ENCODE data around the gene FAM9C.

DNA sequence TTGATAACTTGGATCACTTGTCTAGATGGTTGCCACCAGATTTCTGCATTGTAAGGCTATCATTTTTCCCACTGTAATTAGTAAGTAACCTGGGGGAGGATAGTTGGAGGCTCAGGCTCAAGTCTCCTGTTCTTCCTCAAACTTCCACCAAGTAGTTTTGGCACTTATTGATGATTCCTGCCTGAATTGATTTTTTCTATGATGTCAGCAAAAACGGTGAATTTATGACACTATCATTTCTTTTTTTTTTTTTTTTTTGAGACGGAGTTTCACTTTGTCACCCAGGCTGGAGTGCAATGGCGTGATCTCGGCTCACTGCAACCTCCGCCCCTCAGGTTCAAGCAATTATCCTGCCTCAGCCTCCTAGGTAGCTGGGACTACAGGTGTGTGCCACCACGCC lies 57.1 kb downstream of the FAM9C start:
- TF ChIP-seq, protein P1, sequence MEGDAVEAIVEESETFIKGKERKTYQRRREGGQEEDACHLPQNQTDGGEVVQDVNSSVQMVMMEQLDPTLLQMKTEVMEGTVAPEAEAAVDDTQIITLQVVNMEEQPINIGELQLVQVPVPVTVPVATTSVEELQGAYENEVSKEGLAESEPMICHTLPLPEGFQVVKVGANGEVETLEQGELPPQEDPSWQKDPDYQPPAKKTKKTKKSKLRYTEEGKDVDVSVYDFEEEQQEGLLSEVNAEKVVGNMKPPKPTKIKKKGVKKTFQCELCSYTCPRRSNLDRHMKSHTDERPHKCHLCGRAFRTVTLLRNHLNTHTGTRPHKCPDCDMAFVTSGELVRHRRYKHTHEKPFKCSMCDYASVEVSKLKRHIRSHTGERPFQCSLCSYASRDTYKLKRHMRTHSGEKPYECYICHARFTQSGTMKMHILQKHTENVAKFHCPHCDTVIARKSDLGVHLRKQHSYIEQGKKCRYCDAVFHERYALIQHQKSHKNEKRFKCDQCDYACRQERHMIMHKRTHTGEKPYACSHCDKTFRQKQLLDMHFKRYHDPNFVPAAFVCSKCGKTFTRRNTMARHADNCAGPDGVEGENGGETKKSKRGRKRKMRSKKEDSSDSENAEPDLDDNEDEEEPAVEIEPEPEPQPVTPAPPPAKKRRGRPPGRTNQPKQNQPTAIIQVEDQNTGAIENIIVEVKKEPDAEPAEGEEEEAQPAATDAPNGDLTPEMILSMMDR (IDR thresholded peaks at IDR 0.05 in 2 of 3, conservative IDR thresholded peaks at IDR 0.05 in 1 of 3; ENCODE audit: borderline replicate concordance in 1 of 3, insufficient read depth in 1 of 3, low read depth in 2 of 3, low read length in 2 of 3) = no peak
- no peak for TF ChIP-seq POLR2A (IDR thresholded peaks at IDR 0.05; ENCODE audit: borderline replicate concordance, extremely low read depth, insufficient read depth, insufficient read length)
